Tibial artery (tissue), 4 donors: ENCODE data around the gene HOXD8.

Experiments used
- DNase-seq, 2 donors: peaks; one replicate each; pipeline ENCODE4 v3.0.0-alpha.2; 2019
- H3K27ac ChIP-seq, 2 donors: fragments of 200-600 bp; sonication (generic) in 1 of 2; 1 replicate in 1 of 2; 2 replicates in 1 of 2; pipeline ENCODE4 v1.5.1; 2018 to 2019; ENCODE audit warnings: mild to moderate bottlenecking in 1 of 2
- H3K27me3 ChIP-seq, 2 donors: fragments of 200-600 bp; sonication (generic) in 1 of 2; one replicate each; pipeline versions ENCODE4 v1.5.1 to v1.6.0; 2016 to 2019
- H3K36me3 ChIP-seq, 3 donors: fragments of 200-600 bp; sonication (generic) in 2 of 3; one replicate each; pipeline ENCODE4 v1.5.1; 2016 to 2019; ENCODE audit warnings: mild to moderate bottlenecking in 2 of 3
- H3K4me1 ChIP-seq, 4 donors: fragments of 200-600 bp; sonication (generic) in 2 of 4; 1 replicate in 3 of 4; 2 replicates in 1 of 4; pipeline ENCODE4 v1.5.1; 2016 to 2019
- H3K4me3 ChIP-seq, 2 donors: fragments of 200-600 bp; sonication (generic) in 1 of 2; 1 replicate in 1 of 2; 2 replicates in 1 of 2; pipeline ENCODE4 v1.5.1; 2018 to 2019; ENCODE audit warnings: mild to moderate bottlenecking in 2 of 2
- H3K9me3 ChIP-seq, 3 donors: fragments of 200-600 bp; sonication (generic) in 1 of 3; one replicate each; pipeline ENCODE4 v1.5.1; 2016 to 2019
- intact Hi-C: fragments of 100-400 bp; cut with DNase I; formaldehyde crosslinking; loops from one replicate; pipeline ENCODE4 v1.15.0; 2023; ENCODE audit warnings: low total_unique reads
- TF ChIP-seq, protein P1 (sequence below), 2 experiments: fragments of 200-600 bp in 1 of 2; fragments of 450-650 bp in 1 of 2; IDR thresholded peaks; one replicate each; pipeline ENCODE4 v1.5.1; 2017 to 2019; ENCODE audit warnings: antibody characterized with exemption in 2 of 2, mild to moderate bottlenecking in 1 of 2, moderate library complexity in 1 of 2

Gene HOXD8

GRCh38 chr2:176133389-176133788 is 3.9 kb downstream of the HOXD8 start:
- TF ChIP-seq, protein P1, sequence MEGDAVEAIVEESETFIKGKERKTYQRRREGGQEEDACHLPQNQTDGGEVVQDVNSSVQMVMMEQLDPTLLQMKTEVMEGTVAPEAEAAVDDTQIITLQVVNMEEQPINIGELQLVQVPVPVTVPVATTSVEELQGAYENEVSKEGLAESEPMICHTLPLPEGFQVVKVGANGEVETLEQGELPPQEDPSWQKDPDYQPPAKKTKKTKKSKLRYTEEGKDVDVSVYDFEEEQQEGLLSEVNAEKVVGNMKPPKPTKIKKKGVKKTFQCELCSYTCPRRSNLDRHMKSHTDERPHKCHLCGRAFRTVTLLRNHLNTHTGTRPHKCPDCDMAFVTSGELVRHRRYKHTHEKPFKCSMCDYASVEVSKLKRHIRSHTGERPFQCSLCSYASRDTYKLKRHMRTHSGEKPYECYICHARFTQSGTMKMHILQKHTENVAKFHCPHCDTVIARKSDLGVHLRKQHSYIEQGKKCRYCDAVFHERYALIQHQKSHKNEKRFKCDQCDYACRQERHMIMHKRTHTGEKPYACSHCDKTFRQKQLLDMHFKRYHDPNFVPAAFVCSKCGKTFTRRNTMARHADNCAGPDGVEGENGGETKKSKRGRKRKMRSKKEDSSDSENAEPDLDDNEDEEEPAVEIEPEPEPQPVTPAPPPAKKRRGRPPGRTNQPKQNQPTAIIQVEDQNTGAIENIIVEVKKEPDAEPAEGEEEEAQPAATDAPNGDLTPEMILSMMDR (IDR thresholded peaks at IDR 0.05) = no peak
- intact Hi-C loops = no loop called here
- no peak overlapping the region for H3K27ac ChIP-seq
- H3K9me3 ChIP-seq = no peaks in the 10 kb centered on the region
- H3K27me3 ChIP-seq = peaks cover 0 to 42% of the 10 kb centered on the region in 2 donors
- DNase-seq = no peak
- peaks cover 0 to 61% (median 39%) of the 10 kb centered on the region in 4 donors for H3K4me1 ChIP-seq
- H3K4me3 ChIP-seq = no peak overlapping the region
- no peaks in the 10 kb centered on the region for H3K36me3 ChIP-seq

- no peak for DNase-seq
- TF ChIP-seq, protein P1 (IDR thresholded peaks at IDR 0.05) = no peak
- Histone ChIP-seq H3K4me1 (peaks cover 0 to 55% (median 33%) of the 10 kb centered on the region in 4 donors), H3K27me3 (peaks cover 0 to 36% of the 10 kb centered on the region in 2 donors), H3K9me3 (no peaks in the 10 kb centered on the region), H3K4me3 (no peak overlapping the region), H3K36me3 (no peaks in the 10 kb centered on the region), H3K27ac (no peak overlapping the region)
- intact Hi-C loops = no loop called here
Observed at GRCh38 chr2:176134035-176134434, 4.5 kb downstream of the HOXD8 start.

- Histone ChIP-seq H3K4me3 (no peak overlapping the region), H3K27me3 (peaks cover 0 to 34% of the 10 kb centered on the region in 2 donors), H3K4me1 (peaks cover 0 to 52% (median 30%) of the 10 kb centered on the region in 4 donors), H3K27ac (peak overlapping the region in 1 of 2 donors; percentile 85), H3K9me3 (no peaks in the 10 kb centered on the region), H3K36me3 (no peaks in the 10 kb centered on the region)
- TF ChIP-seq, protein P1 (IDR thresholded peaks at IDR 0.05) = no peak
- intact Hi-C loops = no loop called here
- no peak for DNase-seq
Observed at GRCh38 chr2:176135035-176135440, 5.5 kb downstream of the HOXD8 start.

GRCh38 chr2:176136374-176137251 is 7.1 kb downstream of the HOXD8 start:
- Histone ChIP-seq H3K36me3 (no peaks in the 10 kb centered on the region), H3K4me1 (peaks cover 0 to 49% (median 29%) of the 10 kb centered on the region in 4 donors), H3K27me3 (peaks cover 0 to 22% of the 10 kb centered on the region in 2 donors), H3K4me3 (peak overlapping the region; percentile 64 to 66), H3K27ac (peak overlapping the region; percentile 85 to 90), H3K9me3 (no peaks in the 10 kb centered on the region)
- DNase-seq = peak in 1 of 2 donors; percentile 39
- intact Hi-C loops = no loop called here
- TF ChIP-seq, protein P1 (IDR thresholded peaks at IDR 0.05) = no peak

DNA sequence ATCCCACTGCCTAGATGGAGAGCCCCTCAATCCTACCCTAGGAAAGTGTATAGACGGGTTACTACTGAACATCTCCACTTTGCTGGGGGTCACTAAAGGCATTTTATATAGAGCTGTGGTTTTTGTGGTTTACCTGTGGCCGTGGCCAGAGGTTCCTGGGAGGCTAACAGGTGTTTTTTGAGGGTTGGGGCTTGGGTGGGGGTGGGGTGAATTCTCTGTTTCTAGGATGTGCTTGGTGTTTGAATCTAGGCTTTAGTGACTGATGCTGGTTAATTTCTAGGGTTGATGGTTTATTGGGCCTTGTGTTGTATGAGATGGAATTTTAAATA is 7.7 kb downstream of the HOXD8 start:
- H3K4me3 ChIP-seq = peak overlapping the region; percentile 64 to 66

More for the DNA sequence above, 7.7 kb downstream of the HOXD8 start:
- TF ChIP-seq, protein P1 (IDR thresholded peaks at IDR 0.05) = no peak
- Histone ChIP-seq H3K27ac (peak overlapping the region; percentile 85 to 90), H3K36me3 (no peaks in the 10 kb centered on the region), H3K4me1 (peaks cover 0 to 49% (median 29%) of the 10 kb centered on the region in 4 donors), H3K9me3 (no peaks in the 10 kb centered on the region), H3K27me3 (peaks cover 0 to 22% of the 10 kb centered on the region in 2 donors)
- no peak for DNase-seq
- intact Hi-C loops = no loop called here
